Activated CD4-positive, alpha-beta memory T cell treated with anti-CD3 and anti-CD28 coated beads, Interleukin-2, amount 10 ng/mL, durations not matched to agents 7 days and 5 days (primary cell): ENCODE measurements around the gene ANKLE1. TPM values are rescaled to one million over a fixed set of nuclear protein-coding genes. Genes with fewer than 3 reads are reported as not detected.

Source experiments
- CTCF ChIA-PET: fragments of 350-600 bp; sonication (Branson Sonifier 250); formaldehyde crosslinking; loops from one replicate; lab custom pipeline; 2021; ENCODE audit warnings: antibody characterized with exemption, inconsistent platforms; lab: Charles Lee
- POLR2A ChIA-PET: fragments of 350-600 bp; sonication (Branson Sonifier 250); formaldehyde crosslinking; loops from one replicate; lab custom pipeline; 2021; ENCODE audit warnings: antibody characterized with exemption; lab: Charles Lee
- DNase-seq: peaks from one replicate; pipeline ENCODE4 v3.0.0-alpha.2; 2020
- H3K27ac Mint-ChIP-seq: one replicate; pipeline ENCODE4 v1.8.0; 2021; ENCODE audit warnings: mild to moderate bottlenecking, mixed read lengths
- H3K27me3 Mint-ChIP-seq: one replicate; pipeline ENCODE4 v1.8.0; 2021; ENCODE audit warnings: mixed read lengths
- H3K36me3 Mint-ChIP-seq: one replicate; pipeline ENCODE4 v1.8.0; 2021; ENCODE audit warnings: low read depth, mixed read lengths
- H3K4me1 Mint-ChIP-seq: one replicate; pipeline ENCODE4 v1.8.0; 2021; ENCODE audit warnings: mixed read lengths
- H3K4me3 Mint-ChIP-seq: one replicate; pipeline ENCODE4 v1.8.0; 2021; ENCODE audit warnings: mild to moderate bottlenecking, mixed read lengths
- H3K9me3 Mint-ChIP-seq: one replicate; pipeline ENCODE4 v1.8.0; 2021; ENCODE audit warnings: mixed read lengths
- total RNA-seq, 2 experiments: library from RNA; stranded (reverse); gene quantifications; one replicate each; pipeline ENCODE4 v1.2.3, GENCODE V29; 2021

ANKLE1 gene
- total RNA-seq, 2 experiments from 2014 or later: 7.6 to 8.2 TPM

DNA sequence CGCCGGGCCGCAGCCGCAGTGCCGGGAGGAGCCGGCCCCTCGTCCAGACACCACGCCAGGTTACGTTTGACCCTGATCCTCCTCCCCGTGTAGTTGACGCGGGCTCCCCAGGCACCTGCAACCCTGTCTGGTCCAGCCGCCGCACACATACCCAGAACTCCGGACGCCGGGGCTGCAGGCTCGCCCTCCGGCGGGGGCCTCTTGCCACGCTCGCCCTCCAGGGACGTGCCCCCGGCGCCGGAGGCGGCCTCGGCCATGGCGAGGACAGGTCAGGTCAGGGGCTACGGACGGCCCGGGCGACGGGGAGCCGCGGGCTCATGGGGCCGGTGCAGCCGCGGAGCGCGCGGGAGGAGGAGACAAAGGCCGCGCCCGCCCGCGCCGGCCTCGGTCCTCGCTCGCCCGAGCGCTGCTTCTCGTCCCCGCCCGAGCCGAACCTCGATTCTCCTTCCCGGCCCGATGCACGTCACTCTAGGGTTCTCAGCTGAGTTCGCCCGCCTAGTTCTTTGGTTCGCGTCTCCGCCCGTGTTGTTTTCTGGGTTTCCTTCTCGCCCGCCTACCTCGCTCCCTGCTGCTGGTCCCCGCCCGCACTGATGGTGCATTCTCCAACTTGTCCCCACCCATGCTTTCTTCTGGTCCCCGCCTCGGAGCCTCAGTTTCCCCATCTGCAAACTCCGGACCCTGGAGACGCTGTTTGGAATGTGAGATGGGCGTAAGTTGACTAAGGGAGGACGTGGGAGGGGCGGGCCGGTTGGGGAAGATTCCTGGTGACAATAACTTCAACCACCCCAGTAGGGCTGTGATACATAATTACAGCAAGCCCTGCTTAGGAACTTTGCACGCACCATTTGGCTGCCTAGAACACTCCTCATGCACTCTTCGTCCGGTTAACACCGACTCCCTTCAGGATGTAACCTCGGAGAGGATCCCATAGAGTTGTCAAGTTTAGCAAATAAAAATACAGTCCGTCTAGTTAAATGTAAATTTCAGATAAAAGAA is 53.0 kb downstream of the ANKLE1 start, which contains the start of gene ANO8:
Gene ANO8 (minus strand): TSS at position 442 of the 996 bp plus-strand sequence. CDS start 185 bp downstream, at position 257.
- H3K27me3 Mint-ChIP-seq: peaks cover 10% of the 10 kb centered on the region
- peaks cover 63% of the 10 kb centered on the region for H3K4me1 Mint-ChIP-seq
- CTCF ChIA-PET: interaction anchor here (1.5 to 4.8 kb wide), 5 partner anchors 26 to 51 kb away, joined by 6 to 32 read pairs (median 9); partner anchors contain the start of genes ABHD8, DDA1 and MRPL34
- peaks cover 23% of the 10 kb centered on the region for H3K36me3 Mint-ChIP-seq
- H3K9me3 Mint-ChIP-seq: no peaks in the 10 kb centered on the region
- DNase-seq: peak; percentile 97
- H3K27ac Mint-ChIP-seq: peak within 1 kb of the TSS; percentile 95
- POLR2A ChIA-PET: interaction anchor here (0.9 to 6.0 kb wide), 8 partner anchors 12 to 72 kb away, joined by 3 to 50 read pairs (median 9); partner anchors contain the start of genes ABHD8, BST2, DDA1 and MRPL34
- peak within 1 kb of the TSS; percentile 83 for H3K4me3 Mint-ChIP-seq

GRCh38 chr19:17335575-17335974 is 53.9 kb downstream of the ANKLE1 start:
- Mint-ChIP-seq H3K9me3 (no peaks in the 10 kb centered on the region), H3K36me3 (peaks cover 18% of the 10 kb centered on the region), H3K27ac (no peak overlapping the region), H3K27me3 (peaks cover 2% of the 10 kb centered on the region), H3K4me1 (peaks cover 58% of the 10 kb centered on the region), H3K4me3 (peak overlapping the region; percentile 46)
- ChIA-PET CTCF (interaction anchor here (0.7 to 4.8 kb wide), 4 partner anchors 26 to 485 kb away, joined by 4 to 32 read pairs (median 8); partner anchors contain the start of genes ABHD8, DDA1 and MRPL34), POLR2A (interaction anchor here (0.8 to 5.5 kb wide), 5 partner anchors 18 to 71 kb away, joined by 3 to 50 read pairs (median 7); partner anchors contain the start of genes ABHD8, BST2, DDA1 and MRPL34)
- DNase-seq: no peak

Other genes starting within 250 kb of the ANKLE1 start
- gene HAUS8, start 206.4 kb upstream of the ANKLE1 start, total RNA-seq: 10 to 100 TPM; 37.0 to 40.6 TPM
- 100 to 1,000 TPM; 190 to 203 TPM for gene MYO9B, start 206.1 kb upstream of the ANKLE1 start, total RNA-seq
- 10 to 100 TPM; 19.9 to 20.4 TPM for gene USE1, start 66.5 kb upstream of the ANKLE1 start, total RNA-seq
- 10 to 100 TPM; 20.9 to 22.6 TPM for gene OCEL1, start 55.7 kb upstream of the ANKLE1 start, total RNA-seq
- gene NR2F6, start 36.0 kb upstream of the ANKLE1 start, total RNA-seq: 1 to 10 TPM; 5.7 to 6.5 TPM
- under 1 TPM; 0.38 to 0.45 TPM for gene USHBP1, start 17.2 kb upstream of the ANKLE1 start, total RNA-seq
- gene BABAM1, start 14.5 kb upstream of the ANKLE1 start, total RNA-seq: 100 to 1,000 TPM in 1 of 2 experiments, 10 to 100 TPM in 1; 98.5 to 100 TPM
- 10 to 100 TPM; 10.6 to 12.2 TPM for gene ABHD8, start 21.5 kb downstream of the ANKLE1 start, total RNA-seq
- 10 to 100 TPM; 82.8 to 98.3 TPM for gene MRPL34, start 24.0 kb downstream of the ANKLE1 start, total RNA-seq
- 10 to 100 TPM; 58.6 to 61.2 TPM for gene DDA1, start 27.7 kb downstream of the ANKLE1 start, total RNA-seq
- 10 to 100 TPM; 20.2 TPM for gene ANO8, start 53.0 kb downstream of the ANKLE1 start, total RNA-seq
- 10 to 100 TPM; 30.2 to 34.2 TPM for gene GTPBP3, start 55.7 kb downstream of the ANKLE1 start, total RNA-seq
- not detected for gene PLVAP, start 95.4 kb downstream of the ANKLE1 start, total RNA-seq
- 1 to 10 TPM; 4.9 to 7.0 TPM for gene CCDC194, start 112.3 kb downstream of the ANKLE1 start, total RNA-seq
- 100 to 1,000 TPM; 288 to 301 TPM for gene BST2, start 123.7 kb downstream of the ANKLE1 start, total RNA-seq
- gene MVB12A, start 138.1 kb downstream of the ANKLE1 start, total RNA-seq: 10 to 100 TPM; 44.5 to 45.3 TPM
- not detected for gene TMEM221, start 166.8 kb downstream of the ANKLE1 start, total RNA-seq
- not detected for gene NXNL1, start 179.0 kb downstream of the ANKLE1 start, total RNA-seq
- 1 to 10 TPM; 3.6 to 4.1 TPM for gene SLC27A1, start 188.6 kb downstream of the ANKLE1 start, total RNA-seq
- 10 to 100 TPM; 65.0 to 65.9 TPM for gene PGLS, start 229.7 kb downstream of the ANKLE1 start, total RNA-seq